Inferior parietal cortex (tissue), 1 donor: ENCODE data around the gene IGSF3.

Experiments used
- DNase-seq: peaks from one replicate; pipeline ENCODE4 v3.0.0-alpha.2; 2016; ENCODE audit errors: extremely low spot score

The IGSF3 gene

DNA sequence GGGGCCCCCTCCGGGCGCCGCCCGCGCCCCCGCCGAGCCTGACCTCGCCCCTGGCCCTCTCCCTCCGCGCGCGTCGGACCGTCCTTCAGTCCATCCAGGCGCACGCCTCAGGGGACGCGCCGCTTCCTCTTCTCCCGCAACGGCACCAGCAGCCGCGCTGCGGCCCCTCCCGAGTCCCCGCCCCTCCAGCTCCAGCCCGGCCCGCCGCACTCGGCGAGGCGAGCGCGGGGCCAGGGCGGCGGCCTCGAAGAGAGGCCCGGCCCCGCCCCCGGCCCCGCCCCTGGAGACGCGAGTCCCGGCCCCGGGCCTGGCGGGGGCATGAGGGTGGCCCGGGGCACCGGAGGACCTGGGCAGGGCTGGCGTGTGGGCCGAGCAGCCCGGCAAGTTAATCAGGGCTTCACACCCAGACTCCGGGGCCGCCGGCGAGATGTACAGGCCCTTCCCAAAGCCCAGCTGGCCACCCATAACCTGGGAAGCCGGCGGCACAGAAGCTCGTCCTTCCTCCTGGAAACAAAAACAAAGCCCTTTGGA, at the start of gene IGSF3:
TSS of gene IGSF3 (minus strand) at position 159 of the 531 bp plus-strand sequence. CDS start 1,407 bp downstream, outside the sequence.
- DNase-seq: no peak

DNA sequence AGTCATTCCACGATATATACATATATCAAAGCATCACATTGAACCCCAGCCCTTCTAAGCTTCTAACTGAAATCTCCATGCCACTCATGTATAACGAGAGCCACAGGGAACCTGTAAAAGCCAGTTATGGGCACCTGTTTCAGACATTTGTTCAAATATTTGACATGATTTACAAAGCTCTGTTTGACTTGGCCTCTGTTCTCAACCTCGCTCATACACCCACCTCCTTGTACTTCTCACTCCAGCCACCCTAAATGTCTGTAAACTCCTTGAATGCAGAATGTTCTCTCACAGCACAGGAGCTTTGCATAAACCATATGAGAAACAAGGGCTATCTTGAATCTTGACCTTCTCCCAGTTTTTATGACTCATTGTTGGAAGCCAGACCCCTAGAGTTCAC, 49.8 kb upstream of the IGSF3 start:
- DNase-seq: no peak

DNA sequence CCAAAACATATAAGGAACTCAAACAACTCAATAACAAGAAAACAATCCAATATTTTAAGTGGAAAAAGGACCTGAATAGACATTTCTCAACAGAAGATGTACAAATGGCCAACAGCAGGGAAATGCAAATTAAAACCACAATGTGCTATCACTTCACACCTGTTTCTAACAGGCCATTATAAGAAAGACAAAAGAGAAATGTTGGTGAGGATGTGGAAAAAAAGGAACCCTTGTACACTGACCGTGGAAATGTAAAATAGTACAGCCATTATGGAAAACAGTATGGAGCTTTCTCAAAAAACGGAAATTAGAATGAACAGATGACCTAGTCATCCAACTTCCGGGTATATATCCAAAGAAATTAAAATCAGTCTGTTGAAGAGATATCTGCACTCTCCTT, 48.9 kb upstream of the IGSF3 start:
- DNase-seq: no peak

DNA sequence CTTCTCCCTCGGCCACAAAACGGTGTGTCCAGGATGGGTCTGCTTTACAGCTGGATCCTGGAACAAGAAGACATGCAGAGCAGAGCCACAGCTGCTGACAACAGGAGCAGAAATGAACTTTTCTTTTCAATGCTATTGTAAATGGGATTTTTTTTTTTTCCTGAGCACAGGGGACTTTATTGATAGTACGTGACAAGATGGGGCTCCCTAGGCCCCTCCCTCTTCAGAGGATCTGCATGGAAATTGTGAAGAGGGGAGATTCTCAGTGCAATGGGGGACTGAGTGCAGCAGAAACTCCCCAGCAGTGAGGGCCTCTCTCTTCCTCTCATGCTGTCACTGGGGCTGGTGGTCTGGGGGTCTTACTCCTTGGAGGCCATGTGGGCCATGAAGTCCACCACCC, 45.9 kb upstream of the IGSF3 start:
- DNase-seq: no peak

DNA sequence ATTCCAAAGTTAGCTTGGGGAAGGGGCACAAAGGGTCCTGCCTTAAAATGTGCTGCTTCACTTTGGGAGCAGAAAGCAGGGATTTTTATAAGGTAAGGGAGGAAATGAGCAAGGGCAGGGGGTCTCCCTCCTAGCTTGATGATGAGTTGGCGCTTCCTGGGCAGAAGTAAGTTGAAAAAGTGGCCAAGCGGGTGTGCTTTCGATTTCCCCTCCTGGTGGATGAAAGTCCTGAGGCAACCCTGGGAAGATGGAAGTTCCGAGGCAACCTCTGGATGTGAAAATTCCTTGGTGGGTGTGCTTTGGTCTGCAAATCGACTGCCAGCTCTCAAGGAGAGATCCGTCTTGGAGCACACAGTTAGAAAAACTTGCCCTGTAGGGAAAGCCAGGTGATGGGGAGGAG, 45.0 kb upstream of the IGSF3 start:
- DNase-seq: no peak

DNA sequence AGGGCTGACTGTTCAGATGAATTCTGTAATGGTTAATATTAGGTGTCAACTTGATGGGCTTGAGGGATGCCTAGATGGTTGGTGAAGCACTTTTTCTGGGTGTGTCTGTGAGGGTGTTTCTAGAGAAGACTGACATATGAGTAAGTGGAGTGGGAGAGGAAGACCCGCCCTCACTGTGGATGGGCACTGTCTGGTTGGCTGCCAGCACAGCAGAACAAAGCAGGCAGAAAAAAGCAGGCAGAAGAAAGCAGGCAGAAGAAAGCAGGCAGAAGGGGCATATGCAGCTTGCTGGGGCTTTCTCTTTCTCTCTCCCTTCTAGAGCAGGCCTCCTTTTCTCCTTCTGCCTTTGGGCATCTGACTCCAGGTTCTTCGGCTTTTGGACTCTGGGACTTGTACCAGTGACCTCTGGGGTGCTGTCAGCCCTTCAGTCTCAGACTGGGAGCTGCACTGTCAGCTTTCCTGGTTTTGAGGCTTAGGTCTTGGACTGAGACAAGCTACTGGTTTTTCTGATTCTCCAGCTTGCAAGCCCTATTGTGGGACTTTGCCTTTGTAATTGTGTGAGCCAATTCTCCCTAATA, 43.8 kb upstream of the IGSF3 start:
- no peak for DNase-seq

DNA sequence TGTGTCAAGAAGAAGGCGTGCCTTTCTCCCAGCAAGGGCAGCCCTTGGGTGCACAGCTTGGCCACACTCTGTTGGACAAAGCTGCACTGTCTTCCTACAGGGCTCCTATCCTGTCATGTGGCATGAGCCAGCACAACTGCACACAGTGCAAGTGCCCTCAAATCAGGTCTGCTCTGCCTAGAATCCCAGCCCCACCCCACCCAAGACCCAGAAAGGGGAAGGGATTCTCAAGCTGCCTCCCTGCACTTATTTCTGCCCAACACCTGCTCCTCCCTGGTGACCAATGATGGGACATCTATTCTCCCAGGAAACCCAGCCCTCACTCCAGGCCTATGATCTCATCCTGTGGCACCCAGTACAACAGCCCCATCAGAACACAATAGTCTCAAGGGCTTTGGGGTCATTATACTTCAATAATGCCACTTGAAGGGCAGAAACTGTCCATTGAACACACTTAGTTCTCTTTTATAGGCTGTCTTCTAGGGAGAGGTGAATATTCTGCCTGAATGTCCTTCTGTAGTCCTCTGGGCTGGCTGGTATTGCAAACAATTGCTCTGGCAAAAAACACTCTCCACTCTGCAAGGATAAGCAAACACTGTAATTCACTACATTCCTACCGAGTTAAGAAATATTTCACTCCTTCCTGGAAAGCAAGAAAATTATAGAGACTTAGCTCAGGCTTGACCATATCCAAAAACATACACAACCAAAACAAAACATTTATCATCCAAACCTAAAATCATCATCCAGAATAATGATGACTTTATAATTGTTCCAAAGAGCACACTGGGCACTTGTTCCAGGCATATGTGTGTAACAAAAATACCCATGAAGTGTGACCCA, 43.1 kb upstream of the IGSF3 start:
- no peak for DNase-seq

DNA sequence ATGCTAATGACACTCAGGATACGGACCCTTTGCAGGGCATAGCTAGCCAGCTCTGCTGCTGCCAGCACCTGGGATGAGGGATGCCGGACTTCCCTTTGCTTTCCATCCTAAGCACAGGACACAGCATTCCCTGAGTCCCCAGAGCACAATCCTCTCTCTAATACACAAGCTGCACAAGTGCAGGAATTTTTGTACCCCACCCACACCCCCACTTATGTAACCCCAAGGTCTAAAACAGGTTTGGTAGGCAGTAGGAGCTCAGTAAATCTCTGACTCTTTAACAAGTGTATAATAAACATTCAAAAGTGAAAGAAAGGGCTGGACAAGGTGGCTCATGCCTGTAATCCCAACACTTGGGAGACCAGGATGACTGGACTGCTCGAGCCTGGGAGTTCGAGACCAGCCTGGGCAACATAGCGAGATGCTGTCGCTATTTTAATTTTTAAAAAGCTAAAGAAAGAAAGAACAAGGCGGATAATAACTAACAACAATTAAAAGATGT, 42.2 kb upstream of the IGSF3 start:
- no peak for DNase-seq

DNA sequence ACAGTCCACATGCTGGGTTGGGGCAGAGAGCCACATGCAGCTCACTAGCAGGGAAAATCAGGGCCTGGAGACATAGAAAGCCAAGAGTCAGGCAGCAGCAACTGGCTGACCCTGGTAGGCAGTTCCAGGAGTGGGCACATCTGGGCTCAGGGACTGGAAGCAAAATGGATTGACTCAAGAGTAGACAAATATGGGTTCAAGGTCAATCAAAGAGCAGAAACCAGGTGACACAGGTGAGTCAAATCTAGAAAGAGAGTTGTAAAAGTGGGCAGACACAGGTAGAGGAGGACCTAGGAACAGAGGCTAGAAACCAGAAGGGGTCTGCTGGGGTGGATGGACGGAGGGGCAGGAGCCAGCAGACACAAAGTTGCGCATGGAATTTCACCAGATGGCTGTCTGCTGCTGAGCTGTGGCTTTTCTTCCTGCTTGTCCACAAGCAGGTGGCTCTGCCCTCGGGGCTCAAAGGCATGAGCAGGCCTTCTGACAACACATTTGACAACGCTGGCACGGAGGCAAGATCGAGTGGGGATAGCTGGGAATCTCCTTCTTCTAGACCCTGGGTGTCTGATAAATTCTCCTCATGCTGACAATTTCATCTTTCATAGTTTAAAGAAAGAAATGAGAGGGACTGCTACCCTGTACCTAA, 40.8 kb upstream of the IGSF3 start:
- DNase-seq: no peak

DNA sequence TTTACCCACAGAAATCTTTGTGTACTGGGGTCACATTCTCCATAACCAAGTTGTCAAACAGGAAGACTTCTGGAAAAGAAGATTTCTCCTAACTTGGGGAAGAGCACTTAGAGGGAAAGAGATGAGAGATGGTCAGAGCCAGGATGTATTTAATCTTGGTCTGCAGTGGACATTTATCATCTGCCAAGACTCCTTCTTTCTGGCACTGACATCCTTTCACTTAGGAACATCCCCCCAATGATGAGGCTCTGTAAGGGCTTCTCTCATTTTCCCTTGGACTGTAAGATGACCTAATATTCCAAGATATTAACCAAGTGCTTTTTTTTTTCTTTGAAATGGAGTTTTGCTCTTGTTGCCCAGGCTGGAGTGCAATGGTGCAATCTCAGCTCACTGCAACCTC, 39.3 kb upstream of the IGSF3 start:
- no peak for DNase-seq

DNA sequence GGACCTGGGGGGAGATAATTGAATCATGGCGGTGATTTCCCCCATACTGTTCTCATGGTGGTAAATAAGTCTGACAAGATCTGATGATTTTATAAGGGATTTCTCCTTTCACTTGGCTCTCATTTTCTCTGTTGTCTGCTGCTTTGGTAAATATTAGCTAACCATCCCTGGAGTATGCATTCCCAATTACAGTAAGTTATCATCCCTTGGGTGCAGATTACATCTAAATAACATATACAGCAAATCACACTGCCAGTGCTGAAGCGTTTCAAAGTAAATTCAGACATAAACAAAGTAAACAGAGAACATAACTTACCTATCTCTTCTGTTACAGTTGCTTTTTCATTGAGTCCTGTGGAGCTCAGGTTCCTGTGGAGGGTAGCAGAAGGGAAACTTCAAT, 38.6 kb upstream of the IGSF3 start:
- DNase-seq: no peak

DNA sequence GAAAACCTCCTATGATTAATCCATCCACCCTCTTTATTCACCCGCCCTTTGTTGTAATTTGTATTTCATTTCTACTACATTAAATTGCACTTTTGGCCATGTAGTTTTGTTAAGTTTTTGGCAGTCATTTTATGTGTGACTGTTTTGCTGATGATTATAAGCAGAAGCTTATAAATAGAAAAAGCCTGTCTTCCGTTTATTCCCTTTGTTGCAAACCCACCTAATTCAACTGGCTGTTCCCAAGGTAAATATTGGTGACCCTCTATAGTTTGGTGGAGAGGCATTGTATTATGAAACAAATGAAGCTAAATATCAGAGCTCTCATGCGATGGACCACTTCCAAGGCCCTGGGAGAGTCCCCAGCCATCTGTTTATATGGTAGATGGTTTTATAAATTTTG, 36.7 kb upstream of the IGSF3 start:
- no peak for DNase-seq

DNA sequence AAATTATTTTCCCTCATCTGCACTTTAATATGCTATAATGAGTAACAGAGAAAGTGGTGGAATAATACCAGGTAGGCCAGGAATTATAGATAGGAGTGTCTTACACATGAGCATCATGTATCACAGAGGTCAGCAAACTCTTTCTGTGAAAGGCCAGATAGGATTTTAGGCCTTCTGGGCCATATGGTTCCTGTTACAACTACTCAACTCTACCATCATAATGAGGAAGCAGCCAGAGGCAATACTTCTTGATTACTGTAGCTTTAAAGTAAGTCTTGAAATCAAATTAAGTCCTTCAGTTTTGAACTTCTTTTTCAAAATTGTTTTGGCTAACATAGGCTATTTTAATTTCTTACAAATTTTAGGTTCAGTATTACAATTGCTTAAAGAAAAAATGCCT, 32.1 kb upstream of the IGSF3 start:
- no peak for DNase-seq

DNA sequence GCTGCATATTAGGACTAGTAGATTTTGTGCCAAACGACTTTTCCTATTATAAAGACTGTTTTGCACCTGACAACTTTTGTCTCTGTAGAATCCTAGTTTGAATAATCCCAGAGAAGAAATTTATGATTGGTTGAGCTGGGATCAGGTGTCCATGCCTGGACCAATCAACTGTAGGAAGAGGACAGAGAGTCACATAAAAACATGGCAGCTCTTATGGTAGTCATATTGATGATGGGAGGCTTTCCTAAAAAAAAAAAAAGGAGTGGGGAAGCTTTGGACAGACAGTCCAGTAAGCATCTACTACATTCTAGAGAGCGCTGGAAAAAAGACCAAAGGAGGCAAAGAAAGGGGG, 30.7 kb upstream of the IGSF3 start:
- no peak for DNase-seq

DNA sequence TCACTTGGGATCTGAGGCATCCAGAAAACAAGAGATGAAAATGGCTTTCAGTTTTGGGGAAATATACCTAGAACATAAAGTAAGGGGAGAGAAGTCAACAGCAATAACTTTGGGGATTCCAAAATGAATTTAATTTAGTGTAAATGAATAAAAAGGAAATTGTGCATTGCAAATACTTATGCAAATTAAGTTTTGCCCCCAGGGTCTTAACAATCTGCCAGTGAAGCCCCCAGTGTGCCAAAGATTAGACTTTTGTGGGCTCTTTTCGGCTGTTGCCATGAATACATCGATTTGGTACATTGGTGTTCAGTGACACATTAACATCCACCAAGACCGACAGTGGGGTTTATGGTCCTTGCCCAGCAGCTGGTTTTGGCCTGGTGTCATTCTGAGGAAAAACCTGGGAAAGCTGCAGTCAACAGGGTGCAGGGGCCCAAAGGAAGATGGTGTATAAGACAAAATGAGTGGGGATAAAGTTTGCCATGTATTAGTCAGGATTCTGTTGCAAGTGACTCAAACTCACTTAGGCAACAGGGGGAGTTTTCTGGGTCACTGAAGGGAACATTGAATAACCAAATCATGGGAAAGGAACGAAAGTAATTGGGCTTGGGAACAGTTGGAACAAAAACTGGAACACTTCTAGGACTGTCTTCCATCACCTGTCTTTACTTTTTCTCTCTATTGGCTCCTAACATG, 30.2 kb upstream of the IGSF3 start:
- DNase-seq: no peak

DNA sequence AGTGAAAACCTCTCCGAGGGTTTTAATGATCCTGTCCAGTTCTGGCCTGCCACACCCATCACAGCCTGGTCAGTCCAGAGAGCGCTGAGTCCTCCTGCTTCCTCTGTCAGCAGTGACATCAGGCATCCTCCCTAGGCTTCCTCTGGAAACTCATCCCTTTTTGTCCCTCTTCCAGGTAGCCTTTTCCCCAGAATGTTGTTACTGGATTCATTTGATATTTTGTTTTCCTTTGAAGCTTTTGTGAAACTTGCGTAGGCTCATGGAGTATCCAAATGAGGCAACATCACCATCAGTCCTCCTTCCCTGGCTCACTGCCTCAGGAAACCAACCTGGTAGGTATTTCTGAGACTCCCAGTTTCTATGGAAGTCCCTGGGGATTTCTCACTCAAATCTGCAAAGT, 27.0 kb upstream of the IGSF3 start:
- no peak for DNase-seq

DNA sequence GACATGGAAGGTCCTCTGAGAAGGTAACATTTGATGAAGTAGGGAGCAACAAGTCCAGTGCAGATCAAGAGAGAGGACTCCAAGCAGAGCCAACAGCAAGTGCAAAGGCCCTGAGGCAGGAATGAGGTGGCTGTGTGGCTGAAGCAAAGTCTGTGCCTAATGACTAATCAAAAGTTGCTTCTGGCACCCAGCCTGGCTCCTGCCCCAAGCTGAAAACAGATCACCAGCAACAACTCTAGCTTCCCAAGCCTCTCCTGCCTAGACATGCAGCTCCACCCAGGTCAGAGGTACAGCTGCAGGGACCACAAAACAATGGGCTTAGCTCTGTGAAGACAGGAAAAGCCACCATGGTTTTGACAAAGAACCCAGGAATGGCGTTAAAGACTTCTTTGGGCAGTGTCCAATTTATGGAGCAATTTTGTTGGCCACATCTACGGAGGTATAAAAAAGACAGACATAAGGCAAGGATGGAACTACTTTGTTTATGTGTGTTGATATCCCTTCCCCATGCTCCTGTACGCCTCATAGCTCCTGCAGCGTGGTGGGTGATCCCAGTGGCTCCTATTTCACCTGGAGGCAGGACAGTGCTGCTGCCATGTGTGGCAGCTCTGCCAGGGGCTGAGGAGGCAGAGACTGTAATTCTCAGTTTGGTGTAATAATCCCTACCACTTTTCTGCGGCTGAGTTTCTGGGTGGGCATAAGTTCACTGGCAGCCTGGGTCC, 26.4 kb upstream of the IGSF3 start:
- DNase-seq: no peak

DNA sequence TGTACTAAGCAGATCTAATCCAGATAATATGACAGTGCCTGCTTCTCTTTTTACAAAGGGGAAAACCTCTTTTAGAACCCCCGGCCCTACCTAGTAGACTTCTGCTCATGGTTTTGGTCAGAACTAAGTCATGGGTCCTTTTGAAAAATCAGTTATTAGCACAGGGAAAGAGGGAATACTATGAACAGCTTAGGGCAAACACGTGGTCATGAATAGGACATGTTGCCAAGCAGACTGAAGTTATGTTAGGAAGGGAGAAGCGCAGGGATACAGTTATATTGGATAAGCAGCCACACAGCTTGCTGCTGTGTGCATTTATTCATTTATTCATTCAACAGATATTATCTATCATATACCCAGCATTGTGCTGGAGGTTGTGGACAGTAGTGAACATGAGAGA, 25.3 kb upstream of the IGSF3 start:
- no peak for DNase-seq

DNA sequence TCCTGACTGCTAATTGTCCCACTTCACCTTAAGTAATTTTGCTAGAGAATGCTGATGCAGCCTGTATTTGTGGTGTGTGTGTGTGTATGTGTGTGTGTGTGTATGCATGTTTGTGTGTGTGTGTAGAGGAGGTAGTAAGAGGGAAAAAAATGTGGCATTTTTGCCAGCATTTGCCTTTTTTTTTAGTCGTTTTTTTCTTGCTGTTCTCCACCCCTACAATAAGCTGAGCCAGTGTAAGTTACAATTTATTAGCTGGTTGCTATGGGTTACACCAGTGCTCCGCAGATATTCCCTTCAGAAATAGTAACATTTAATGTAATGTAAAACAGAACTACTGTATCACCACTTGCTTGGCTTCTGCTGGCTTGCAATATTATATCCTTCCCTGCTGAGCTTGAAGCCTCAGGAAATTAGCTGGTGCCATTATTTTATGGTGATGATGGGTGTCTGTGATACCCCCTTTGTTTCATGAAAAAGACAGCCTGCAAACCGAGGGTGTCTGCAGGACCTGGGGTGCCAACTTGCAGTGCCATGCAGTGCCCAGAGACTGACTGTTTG, 23.4 kb upstream of the IGSF3 start:
- DNase-seq: no peak

DNA sequence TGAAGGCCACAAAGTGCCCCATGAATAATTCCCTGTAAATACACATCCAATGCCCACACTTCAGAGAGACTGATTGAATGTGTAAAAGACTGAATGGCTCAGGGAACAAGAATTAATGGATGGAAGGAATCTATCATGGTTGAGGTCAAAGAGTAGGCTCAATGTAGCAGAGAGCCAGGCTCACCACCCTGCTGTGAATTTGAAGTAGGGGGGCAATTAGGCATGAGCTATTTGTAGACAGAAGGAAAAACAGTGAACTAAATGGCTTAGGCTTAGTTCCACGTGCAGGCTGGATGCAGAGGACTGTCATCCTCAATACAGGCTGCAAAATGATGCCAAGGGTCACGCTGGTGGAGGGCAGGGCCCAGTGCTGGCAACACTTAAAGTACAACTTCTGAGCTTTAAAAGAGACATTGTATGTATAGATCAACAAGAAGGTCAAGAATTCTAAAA, 22.9 kb upstream of the IGSF3 start:
- DNase-seq: no peak

DNA sequence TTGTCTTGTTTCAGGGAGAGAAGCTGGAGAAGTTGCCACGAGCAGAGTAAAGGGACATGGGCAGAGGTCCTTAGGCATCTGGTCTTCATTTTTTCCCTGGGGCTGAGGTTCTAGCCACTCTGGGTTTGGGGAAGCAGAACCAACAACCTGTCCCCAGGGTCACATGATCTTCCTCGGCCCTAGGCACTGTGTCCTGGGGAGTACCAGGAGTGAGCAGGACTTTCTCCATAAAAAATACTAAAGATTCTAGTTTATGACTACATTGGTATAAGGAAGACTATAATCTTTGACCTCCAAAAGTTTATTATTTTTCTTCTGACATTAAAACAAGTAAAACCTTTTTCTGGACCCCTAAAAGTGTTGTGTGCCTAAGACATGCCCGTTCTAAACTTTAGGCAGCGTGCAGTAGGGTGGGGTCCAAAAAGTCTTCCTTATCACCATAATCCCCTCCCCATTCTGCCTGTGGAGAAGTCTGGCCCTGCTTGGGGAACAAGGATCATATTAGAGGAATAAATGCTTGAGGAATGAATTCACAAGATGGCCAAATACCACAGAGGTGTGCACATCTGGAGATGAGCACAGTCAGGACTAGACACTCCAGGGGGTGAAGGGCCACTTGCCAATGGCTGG, 19.3 kb upstream of the IGSF3 start:
- DNase-seq: no peak
